ENCODE measurements around the gene SLC39A7.

DNA sequence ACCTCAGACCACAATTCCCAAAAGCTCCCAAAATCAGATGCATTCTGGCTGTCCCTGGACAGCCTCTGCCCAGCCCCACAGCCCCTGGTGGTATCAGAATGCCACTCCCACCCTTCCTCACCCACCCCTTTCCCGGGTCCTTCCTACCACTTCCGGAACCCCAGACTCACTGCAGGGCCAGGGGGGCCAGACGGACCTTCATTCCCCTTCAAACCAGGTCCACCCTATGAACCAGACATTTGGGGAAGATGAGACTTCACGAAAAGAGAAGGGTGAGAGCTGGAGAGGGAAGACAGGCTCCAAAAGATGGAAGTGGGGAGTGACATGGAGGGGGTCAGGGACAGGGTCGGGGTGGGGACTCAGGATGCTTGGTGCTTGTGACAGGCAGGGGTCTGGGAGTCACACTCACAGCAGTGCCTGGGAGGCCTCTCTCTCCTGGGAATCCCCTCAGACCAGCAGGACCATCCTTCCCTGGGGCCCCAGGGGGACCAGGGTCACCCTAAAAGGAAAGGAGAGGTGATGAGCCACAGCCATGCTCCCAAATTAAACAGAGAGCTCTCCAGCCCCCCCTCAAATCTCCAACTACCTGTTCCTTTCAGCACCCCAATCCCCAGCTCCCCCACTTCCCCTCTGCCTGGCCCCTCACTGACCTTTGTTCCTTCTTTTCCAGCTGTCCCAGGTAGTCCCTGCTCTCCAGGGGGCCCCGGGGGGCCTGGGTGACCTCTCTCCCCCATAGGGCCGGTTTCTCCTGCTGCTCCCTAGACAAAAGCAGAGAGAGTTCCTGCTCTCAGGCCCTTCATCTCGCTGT, 28.6 kb upstream of the SLC39A7 start:
- TF ChIP-seq, protein P1, sequence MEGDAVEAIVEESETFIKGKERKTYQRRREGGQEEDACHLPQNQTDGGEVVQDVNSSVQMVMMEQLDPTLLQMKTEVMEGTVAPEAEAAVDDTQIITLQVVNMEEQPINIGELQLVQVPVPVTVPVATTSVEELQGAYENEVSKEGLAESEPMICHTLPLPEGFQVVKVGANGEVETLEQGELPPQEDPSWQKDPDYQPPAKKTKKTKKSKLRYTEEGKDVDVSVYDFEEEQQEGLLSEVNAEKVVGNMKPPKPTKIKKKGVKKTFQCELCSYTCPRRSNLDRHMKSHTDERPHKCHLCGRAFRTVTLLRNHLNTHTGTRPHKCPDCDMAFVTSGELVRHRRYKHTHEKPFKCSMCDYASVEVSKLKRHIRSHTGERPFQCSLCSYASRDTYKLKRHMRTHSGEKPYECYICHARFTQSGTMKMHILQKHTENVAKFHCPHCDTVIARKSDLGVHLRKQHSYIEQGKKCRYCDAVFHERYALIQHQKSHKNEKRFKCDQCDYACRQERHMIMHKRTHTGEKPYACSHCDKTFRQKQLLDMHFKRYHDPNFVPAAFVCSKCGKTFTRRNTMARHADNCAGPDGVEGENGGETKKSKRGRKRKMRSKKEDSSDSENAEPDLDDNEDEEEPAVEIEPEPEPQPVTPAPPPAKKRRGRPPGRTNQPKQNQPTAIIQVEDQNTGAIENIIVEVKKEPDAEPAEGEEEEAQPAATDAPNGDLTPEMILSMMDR (conservative IDR thresholded peaks at IDR 0.05 in 1 of 2, IDR thresholded peaks at IDR 0.05 in 1 of 2; ENCODE audit: extremely low read depth in 1 of 2, insufficient read depth in 1 of 2, low read depth in 1 of 2, low read length in 2 of 2), result no peak
- no peak for TF ChIP-seq EZH2 (IDR thresholded peaks at IDR 0.05; ENCODE audit: borderline replicate concordance, low read length)

Measured in mammary epithelial cell (primary cell).